Measurements from ENCODE around the gene VAPB.

The VAPB gene

DNA sequence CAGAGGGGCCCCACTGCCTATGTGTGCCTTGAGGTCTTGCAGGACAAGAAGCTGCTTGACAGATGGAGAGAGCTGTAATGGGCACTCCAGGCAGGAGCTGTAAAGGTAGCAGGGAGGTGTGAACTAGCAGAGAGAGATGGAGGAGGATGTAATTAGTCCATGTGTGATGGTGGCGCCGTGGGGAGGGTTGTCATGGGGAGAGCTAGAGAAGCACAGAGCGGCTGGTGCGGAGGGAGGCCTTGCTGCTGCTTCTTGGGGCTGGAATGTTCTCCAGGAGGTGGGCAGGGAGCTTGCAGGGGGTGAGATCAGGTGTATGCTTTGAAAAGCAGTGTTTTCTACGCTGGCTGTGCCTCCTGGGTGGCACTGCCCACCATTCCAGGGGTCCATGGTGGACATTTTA is 94.0 kb downstream of the VAPB start:
- DNase-seq (ENCODE audit: low spot score): no peak

DNA sequence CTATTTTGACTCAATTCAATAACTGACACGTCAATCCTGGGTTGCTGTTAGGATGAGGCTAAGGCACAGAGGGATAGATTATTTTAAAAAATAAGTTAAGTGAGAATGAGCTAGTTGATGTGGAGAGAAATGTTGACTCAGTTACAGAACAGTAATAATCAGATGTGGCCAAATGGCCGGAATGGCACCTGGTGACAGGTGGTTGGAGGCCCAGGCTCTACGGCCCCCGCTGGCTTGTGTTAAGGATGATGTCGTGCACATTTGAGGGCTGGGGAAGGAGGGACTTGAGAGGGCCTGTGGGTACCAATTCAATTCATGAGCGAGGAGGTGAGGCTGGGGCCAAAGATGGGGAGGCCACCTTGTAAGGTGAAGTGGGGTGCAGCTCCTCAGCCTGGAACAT is 94.4 kb downstream of the VAPB start:
- DNase-seq (ENCODE audit: low spot score): no peak

DNA sequence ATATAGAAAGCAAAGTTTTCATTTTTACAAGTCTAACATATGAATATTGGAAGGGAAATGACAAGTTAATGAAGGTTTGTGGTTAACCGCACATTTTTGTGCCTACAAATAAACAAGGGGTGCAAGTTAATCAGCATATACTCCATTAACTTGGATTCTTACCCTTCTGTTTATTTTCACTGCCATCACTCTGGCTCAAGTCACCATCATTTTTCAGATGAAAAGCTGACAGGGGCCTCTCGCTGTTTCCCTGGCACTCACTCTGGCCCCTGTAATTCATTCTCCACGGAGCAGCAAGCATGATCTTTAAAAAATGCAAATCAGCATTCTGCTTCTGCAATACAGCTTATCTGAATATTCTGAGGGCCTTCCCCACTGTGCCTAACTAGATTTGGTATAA is 96.4 kb downstream of the VAPB start:
- DNase-seq (ENCODE audit: low spot score): no peak

DNA sequence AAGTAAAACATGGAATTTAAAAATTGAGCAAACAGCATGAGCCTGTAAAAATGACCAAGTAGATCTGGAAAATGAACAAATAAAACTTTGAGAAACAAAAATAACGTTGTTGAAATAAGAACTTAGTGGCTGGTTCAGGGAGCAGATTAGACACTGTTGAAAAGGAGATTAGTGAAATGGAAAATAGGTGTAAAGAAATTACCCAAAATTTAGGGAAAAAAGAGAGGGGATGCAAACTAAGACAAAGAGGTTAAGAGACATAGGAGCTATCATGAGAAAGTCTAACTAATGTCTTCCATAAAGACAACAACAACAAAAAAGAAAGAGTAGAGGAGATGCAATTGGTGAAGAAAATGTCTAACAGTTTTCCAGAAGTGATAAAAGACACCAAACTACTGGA is 97.2 kb downstream of the VAPB start:
- no peak for DNase-seq (ENCODE audit: low spot score)

DNA sequence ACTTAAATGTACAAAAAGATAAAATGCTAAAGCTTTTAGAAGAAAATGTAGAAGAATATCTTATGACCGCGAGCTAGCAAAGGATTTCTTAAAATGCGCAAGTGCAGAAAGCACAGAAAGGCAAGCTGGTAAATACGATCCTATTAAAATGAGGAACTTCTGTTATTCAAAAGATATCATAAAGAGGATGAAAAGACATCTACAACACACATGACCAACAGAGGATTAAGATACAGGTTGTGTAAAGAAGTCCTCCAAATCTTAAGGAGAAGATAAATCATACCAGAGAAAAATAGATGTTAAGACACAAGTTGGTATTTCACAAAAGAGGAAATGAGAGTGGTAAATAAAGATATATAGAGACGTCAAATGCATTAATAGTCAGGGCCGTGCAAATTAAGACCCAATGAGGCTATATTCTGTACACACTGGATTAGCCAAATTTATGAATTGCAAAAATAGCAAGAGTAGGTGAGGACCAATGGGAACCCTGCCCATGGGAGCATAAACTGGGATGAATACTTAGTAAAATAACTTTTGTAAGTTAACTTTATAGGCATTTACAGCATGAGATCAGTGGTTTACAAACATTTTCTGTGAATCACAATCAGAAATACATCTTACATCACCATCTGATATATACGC is 103.2 kb downstream of the VAPB start:
- no peak for DNase-seq (ENCODE audit: low spot score)

DNA sequence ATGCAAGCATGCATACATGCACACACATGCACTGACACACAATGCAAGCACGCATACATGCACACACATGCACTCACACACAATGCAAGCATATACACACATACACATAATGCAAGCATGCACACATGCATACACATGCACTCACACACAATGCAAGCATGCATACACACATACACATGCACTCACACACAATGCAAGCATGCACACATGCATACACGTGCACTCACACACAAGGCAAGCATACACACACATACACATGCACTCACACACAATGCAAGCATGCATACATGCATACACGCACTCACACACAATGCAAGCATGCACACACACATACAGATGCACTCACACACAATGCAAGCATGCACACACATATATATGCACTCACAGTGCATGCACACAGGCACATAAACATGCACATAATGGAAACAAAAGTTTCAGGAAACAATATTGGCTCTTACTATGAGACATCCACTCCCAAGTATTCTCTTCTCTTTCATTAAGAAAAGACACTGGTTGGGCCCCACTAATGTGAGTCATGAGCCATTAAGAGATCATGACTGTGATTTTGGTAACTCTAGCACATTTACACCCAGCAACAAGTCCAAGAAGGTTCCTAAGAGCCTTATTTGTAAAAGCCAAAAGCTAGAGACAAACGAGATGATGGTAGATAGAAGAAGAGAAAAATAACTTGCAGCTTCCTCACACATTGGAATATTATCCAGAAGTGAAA is 103.9 kb downstream of the VAPB start:
- no peak for DNase-seq (ENCODE audit: low spot score)

DNA sequence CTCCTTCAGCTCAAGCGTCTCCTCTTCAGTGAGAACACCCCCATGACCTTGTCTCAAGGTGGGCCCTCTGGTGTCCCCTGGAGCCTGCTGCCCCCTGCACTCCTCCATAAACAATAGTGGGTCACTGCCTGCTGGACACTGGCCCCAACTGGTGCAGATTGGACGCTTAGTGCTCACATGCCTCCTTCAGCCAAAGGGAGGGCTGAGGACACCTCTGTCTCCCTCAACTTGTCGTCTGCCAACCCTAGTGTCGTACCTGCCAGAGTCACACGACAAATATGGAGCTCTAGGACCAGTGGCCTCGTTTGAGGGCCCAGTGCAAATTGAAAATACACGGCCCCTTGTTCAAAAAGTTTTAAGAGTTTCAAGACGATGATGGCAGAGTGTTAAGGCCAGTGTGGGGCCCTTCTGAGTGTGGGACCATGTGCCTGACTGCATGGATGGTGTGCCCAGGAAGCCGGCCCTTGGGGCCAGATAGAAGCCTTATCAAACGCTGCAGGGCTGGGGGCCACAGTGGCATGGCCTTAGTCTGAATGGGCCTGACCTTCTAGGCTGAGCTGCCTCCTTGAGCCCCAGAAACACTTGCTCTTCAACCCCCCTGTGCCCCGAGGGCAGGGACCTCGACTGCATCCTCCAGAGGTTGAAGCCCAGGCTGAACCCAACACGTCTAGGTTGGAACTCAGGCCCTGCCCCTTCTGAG is 106.0 kb downstream of the VAPB start:
- DNase-seq (ENCODE audit: low spot score): no peak

DNA sequence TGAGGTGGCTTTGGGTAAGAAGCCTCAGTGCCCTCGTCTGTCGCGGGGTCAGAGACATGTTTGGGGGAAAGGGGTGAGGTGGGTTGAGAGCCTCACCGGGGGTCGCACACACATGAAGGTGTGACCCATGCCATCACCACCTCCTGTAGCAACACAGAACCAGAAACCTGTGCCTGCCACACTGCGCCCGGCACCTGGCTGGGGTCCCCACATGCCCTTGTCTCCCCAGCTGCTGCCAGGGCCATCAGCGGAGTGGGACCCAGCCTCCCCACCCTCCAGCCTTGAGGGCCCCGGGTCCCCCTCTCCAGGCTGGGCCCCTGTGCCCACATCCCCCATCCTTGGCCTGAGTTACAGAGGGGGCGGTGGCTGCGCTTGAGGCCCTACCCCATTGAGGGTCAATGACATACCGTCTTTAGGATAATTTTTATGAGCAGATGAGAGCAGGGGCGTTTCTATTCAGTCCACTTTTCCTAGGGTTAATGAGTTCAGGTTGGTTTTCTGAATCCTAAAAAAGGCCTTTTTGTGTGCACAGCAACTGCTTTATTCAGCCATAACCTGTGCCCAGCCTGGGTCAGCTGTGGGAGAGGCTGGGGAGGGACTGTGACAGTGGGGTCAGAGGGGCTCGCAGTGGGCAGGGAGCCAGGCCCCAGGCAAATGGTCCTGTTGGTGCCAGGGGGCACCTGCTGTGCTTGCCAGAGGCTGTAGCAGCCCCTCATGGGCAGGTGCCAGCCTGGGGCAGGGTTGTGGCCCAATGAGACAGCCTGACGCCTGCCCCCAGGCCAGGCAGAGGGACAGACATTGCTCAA is 106.8 kb downstream of the VAPB start:
- no peak for DNase-seq (ENCODE audit: low spot score)

DNA sequence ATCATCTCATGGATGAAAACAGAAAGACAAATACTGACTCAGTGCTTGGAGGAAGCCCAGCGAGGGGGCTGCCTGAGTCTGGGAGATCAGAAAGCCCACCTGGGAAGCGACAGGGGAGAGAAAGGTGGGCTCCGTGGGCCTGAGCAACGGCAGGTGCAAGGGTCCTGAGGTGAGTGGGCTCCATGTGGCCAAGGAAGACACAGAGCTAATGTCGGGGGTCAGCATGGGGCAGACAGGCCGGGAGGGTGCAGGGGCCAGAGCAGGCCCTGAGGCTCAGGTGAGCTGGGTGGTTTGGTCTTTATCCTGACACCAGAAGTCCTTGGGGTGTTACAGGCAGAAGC is 107.4 kb downstream of the VAPB start:
- no peak for DNase-seq (ENCODE audit: low spot score)

DNA sequence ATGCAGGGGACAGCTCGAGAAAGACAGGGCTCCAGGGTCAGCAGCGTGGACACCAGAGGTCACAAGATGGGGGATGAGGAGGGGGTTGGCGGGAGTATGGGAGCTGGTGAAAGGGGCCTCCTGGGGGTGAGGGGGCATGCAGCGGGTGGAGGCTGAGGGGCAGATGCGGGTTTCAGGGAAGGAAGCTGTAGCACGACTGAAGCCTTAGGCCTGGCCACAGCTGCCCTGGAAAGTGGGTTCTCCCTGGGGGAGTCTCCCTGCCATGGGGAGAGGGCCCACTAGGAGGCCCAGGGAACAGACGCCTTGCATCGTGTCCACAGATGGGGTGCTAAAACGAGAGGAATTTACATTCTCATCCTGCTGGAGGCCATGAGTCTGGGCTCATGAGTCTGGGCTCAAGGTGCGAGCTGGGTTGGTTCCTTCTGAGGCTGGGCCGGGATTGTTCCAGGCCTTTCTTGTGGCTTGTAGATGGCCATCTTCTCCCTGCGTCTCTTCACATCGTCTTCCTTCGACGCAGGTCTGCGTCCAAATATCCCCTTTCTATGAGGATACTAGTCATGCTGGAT is 108.1 kb downstream of the VAPB start:
- no peak for DNase-seq (ENCODE audit: low spot score)

DNA sequence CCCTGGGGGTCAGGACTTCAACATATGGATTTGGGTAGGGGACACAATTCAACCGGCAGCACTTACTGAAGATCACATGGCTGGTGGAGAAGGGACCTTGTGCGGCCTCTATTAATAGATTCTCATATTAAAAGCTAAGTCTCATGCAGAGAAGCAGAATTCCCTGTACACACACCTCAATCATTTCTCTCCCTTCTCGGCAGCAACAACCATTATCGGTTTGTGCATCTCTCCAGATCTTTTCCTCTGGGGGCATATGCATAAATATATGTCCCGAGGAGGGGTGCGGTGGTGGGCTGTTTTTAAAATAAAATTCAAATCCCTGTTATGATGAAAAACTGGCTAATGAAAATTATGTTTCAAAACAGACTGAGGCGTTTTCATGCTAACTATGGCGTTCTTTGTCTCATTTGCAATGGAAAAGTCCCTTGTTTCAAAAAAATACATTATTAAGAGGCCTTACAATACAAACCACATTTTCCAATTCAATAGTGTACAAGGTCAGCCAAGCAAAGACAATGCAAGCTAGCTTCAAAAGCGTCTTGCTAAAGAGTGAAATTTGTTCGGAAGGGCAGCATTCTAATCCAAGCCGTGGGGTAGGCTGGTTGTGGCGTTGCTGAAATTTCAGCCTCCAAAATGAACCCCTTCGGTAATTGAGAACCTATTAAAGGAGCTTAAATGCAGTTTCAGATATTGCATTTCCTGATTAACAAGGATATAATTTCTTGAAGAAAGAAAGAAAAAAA is 108.9 kb downstream of the VAPB start:
- no peak for DNase-seq (ENCODE audit: low spot score)

DNA sequence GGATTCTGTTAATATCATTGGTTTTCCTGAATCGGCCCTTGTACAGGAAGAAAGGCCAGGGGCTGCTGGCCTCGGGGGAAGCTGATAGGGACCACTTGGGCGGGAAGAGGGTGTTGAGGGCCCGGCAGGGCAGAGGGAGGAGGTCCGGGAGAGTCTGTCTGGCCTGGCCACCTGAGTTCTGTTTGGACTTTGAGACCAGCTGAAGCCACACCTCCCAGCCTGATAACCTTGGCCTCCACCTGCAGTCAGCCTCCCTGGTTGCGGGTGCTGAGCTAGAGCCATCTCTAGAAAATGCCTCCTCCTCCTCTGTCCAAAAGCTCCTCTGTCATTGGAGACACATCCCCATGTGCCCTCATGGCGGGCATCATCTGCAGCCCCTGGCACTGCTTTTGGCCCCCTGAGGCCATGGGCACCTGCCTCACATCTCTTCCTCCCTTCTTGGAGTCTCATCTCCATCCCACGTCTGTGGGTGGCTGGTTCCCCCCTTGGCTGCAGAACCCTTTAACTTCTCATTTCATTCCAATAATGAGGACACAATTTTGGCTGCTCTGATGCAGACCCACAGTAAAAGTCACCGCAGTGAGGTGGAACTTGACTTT is 109.5 kb downstream of the VAPB start:
- DNase-seq (ENCODE audit: low spot score): no peak

DNA sequence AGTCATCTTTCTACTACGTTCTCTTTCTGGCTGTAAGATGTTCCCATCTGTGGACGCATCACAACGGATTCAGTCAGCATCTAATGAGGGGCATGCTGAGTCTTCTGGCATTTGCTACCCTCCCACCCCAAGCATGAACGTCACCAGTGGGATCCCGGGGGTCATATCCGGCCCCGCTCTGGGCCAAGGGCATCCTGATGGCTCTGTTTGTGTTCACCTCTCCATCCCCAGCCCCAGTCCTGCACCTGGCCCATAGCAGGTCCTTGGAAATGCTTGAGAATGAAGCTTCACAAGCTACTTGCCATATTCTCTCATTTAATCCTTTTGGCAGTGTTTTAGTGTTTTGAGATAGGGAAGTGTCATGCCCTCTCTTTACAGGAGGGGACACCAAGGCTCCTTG is 111.2 kb downstream of the VAPB start:
- no peak for DNase-seq (ENCODE audit: low spot score)
